HepG2 (cell line): Measurements from ENCODE around the gene ARHGAP30. TPM values are rescaled to one million over a fixed set of nuclear protein-coding genes. Genes with fewer than 3 reads are reported as not detected.

Experiments
- ATAC-seq: fragments of 200-7000 bp; cut with Tn5 transposase; 3 replicates; pipeline ENCODE4 v1.9.1; 2020; ENCODE audit warnings: mild to moderate bottlenecking, moderate library complexity
- BruUV-seq: library from RNA; stranded (reverse); fragments of 400-500 nt; replicated peaks from 2 replicates; lab custom pipeline; 2021; lab: Mats Ljungman, UMichigan
- CTCF ChIA-PET: fragments of 300-600 bp; formaldehyde crosslinking; extraction: SDS; loops from one replicate; lab custom pipeline; 2021; ENCODE audit warnings: low total read pairs, inconsistent platforms, low intra/inter-chr PET ratio; lab: Yijun Ruan, JAX
- POLR2A ChIA-PET: fragments of 350-600 bp; sonication (Branson Sonifier 250); formaldehyde crosslinking; loops from one replicate; lab custom pipeline; 2020; ENCODE audit warnings: antibody characterized with exemption, inconsistent platforms; lab: Yijun Ruan, JAX
- DNase-seq: peaks from one replicate; pipeline ENCODE4 v3.0.0-alpha.2; 2015; ENCODE audit warnings: low spot score
- FAIRE-seq: peaks from 3 replicates; lab custom pipeline; 2011; peaks lifted over from hg19 to GRCh38; lab: Jason Lieb, UNC
- H2AFZ ChIP-seq: one replicate; pipeline ENCODE4 v1.6.1; 2011; ENCODE audit warnings: low read length, inconsistent platforms
- H3K27ac ChIP-seq: fragments of 300-600 bp; 3 replicates; pipeline ENCODE4 v1.8.0; 2011; ENCODE audit warnings: mixed run types, mild to moderate bottlenecking, mixed read lengths, low read length, inconsistent platforms; ENCODE audit not compliant: insufficient read depth; ENCODE audit errors: extremely low read length
- H3K27me3 ChIP-seq, 2 experiments: fragments of 200-600 bp in 1 of 2; 2 replicates in 1 of 2; 3 replicates in 1 of 2; pipeline versions ENCODE4 v1.6.0 to v1.8.0; 2011; ENCODE audit warnings: low read length in 2 of 2, mild to moderate bottlenecking in 2 of 2, moderate library complexity in 2 of 2, inconsistent platforms in 1 of 2; ENCODE audit not compliant: insufficient read depth in 2 of 2, control insufficient read depth in 1 of 2
- H3K36me3 ChIP-seq, 2 experiments: fragments of 200-600 bp in 1 of 2; replicated peaks in 1 of 2; 2 replicates in 1 of 2; 3 replicates in 1 of 2; pipeline versions ENCODE4 v1.5.1 to v1.8.0; 2011; ENCODE audit warnings: low read length in 2 of 2, inconsistent platforms in 1 of 2; ENCODE audit not compliant: insufficient read depth in 2 of 2, control insufficient read depth in 1 of 2
- H3K4me1 ChIP-seq: 2 replicates; pipeline ENCODE4 v1.5.1; 2012; ENCODE audit warnings: low read length, inconsistent platforms; ENCODE audit not compliant: insufficient read depth
- H3K4me2 ChIP-seq: 2 replicates; pipeline ENCODE4 v1.6.0; 2011; ENCODE audit warnings: low read depth, low read length, inconsistent platforms
- H3K4me3 ChIP-seq, 3 experiments: fragments of 200-600 bp in 1 of 3; sonication (generic), shearing (Covaris generic) in 1 of 3; replicated peaks in 1 of 3; 2 replicates each; pipeline ENCODE4 v1.5.1; 2011 to 2016; ENCODE audit warnings: low read length in 3 of 3, inconsistent platforms in 2 of 3, low read depth in 2 of 3, mild to moderate bottlenecking in 2 of 3, control low read depth in 1 of 3, mixed read lengths in 1 of 3; ENCODE audit not compliant: insufficient read depth in 1 of 3
- H3K79me2 ChIP-seq: one replicate; pipeline ENCODE4 v1.6.1; 2011; ENCODE audit warnings: low read length, inconsistent platforms; ENCODE audit not compliant: insufficient read depth
- H3K9ac ChIP-seq: 2 replicates; pipeline ENCODE4 v1.6.0; 2011; ENCODE audit warnings: mild to moderate bottlenecking, low read depth, low read length, inconsistent platforms; ENCODE audit not compliant: insufficient read depth
- H3K9me3 ChIP-seq: 2 replicates; pipeline ENCODE4 v1.5.1; 2012; ENCODE audit warnings: mild to moderate bottlenecking, low read length
- H4K20me1 ChIP-seq: 2 replicates; pipeline ENCODE4 v1.6.0; 2011; ENCODE audit warnings: inconsistent platforms, mild to moderate bottlenecking, low read length, moderate library complexity; ENCODE audit not compliant: insufficient read depth
- AKAP8 ChIP-seq: sonication (generic); formaldehyde crosslinking; IDR thresholded peaks from 2 replicates; pipeline ENCODE4 v1.5.1; 2020; ENCODE audit warnings: mild to moderate bottlenecking, missing genetic modification reagents
- CC2D1A ChIP-seq: sonication (generic); formaldehyde crosslinking; IDR thresholded peaks from 2 replicates; pipeline ENCODE4 v1.8.1; 2023; ENCODE audit warnings: mild to moderate bottlenecking, missing genetic modification reagents
- CREB3 ChIP-seq: sonication (generic); formaldehyde crosslinking; IDR thresholded peaks from 2 replicates; pipeline ENCODE4 v1.5.0; 2020; ENCODE audit warnings: missing genetic modification reagents
- IKZF4 ChIP-seq: sonication (generic); formaldehyde crosslinking; IDR thresholded peaks from 2 replicates; pipeline ENCODE4 v1.5.1; 2020; ENCODE audit warnings: borderline replicate concordance, mild to moderate bottlenecking, low read depth, missing genetic modification reagents; ENCODE audit errors: not compliant biosample characterization
- LCORL ChIP-seq, 2 experiments: fragments of 450-650 bp in 1 of 2; sonication (generic) in 1 of 2; formaldehyde crosslinking in 1 of 2; IDR thresholded peaks; 2 replicates each; pipeline versions ENCODE4 v1.5.0 to v1.6.1; 2017 to 2020; ENCODE audit warnings: antibody characterized with exemption in 1 of 2, missing genetic modification reagents in 1 of 2
- SP140L ChIP-seq: sonication (generic); formaldehyde crosslinking; IDR thresholded peaks from 2 replicates; pipeline ENCODE4 v1.4.0; 2020; ENCODE audit warnings: missing genetic modification reagents, borderline replicate concordance
- TAF1 ChIP-seq: sonication (generic); formaldehyde crosslinking; IDR thresholded peaks from 2 replicates; pipeline ENCODE4 v1.4.0; 2020; ENCODE audit warnings: missing genetic modification reagents
- ZBTB46 ChIP-seq: sonication (generic); formaldehyde crosslinking; IDR thresholded peaks from 2 replicates; pipeline ENCODE4 v1.4.0; 2020; ENCODE audit warnings: mild to moderate bottlenecking, missing genetic modification reagents, borderline replicate concordance
- ZNF207 ChIP-seq: fragments of 450-650 bp; IDR thresholded peaks from 2 replicates; pipeline ENCODE4 v1.6.1; 2016; ENCODE audit warnings: antibody characterized with exemption, borderline replicate concordance
- ZNF282 ChIP-seq: fragments of 450-650 bp; IDR thresholded peaks from 2 replicates; pipeline ENCODE4 v1.6.1; 2018; ENCODE audit not compliant: partially characterized antibody
- ZNF496 ChIP-seq: sonication (generic); formaldehyde crosslinking; IDR thresholded peaks from 2 replicates; pipeline ENCODE4 v1.8.1; 2023; ENCODE audit warnings: mild to moderate bottlenecking, moderate library complexity, missing genetic modification reagents; ENCODE audit not compliant: insufficient replicate concordance
- ZNF597 ChIP-seq: sonication (generic); formaldehyde crosslinking; IDR thresholded peaks from 2 replicates; pipeline ENCODE4 v1.5.0; 2020; ENCODE audit warnings: missing genetic modification reagents
- ZNF780A ChIP-seq: sonication (generic); formaldehyde crosslinking; IDR thresholded peaks from 2 replicates; pipeline ENCODE4 v1.8.0; 2022; ENCODE audit warnings: mild to moderate bottlenecking, missing genetic modification reagents, moderate library complexity
- WGBS: methylation state at CpG from one replicate; pipeline ENCODE4 v1.1.6; 2017; ENCODE audit warnings: low lambda C conversion rate; 5-methylcytosine and 5-hydroxymethylcytosine counted together
- in situ Hi-C: cut with HindIII; loops from 2 replicates; pipeline ENCODE4 v1.10.0; 2017; ENCODE audit warnings: low pct_unique_long_range_greater_than_20kb; ENCODE audit not compliant: extremely low pct_ligation_motif_present
- intact Hi-C: fragments of 100-400 bp; cut with micrococcal nuclease; formaldehyde crosslinking; loops from one replicate; pipeline ENCODE4 v1.10.0; 2022; ENCODE audit not compliant: unreplicated experiment
- polyA plus RNA-seq, 8 experiments: library from polyadenylated mRNA; depleted of rRNA in 3 of 8; stranded (reverse) in 7 of 8; unstranded in 1 of 8; fragments of >200 nt; fragmentation: Illumina TruSeq in 4 of 8; extraction: Trizol in 4 of 8; gene quantifications; 2 replicates each; pipeline versions ENCODE4 v1.2.1 to v1.2.3, GENCODE V29; 2011 to 2016; ENCODE audit warnings: low read depth in 4 of 8, missing spikeins in 1 of 8, mixed read lengths in 1 of 8; ENCODE audit not compliant: insufficient read depth in 1 of 8
- total RNA-seq, 5 experiments: library from RNA; depleted of rRNA; stranded (reverse); fragments of >200 nt; fragmentation: Illumina TruSeq; extraction: Trizol; gene quantifications; 2 replicates each; pipeline ENCODE4 v1.2.3, GENCODE V29; 2016; ENCODE audit warnings: low read depth in 1 of 5
- TF ChIP-seq, protein P1 (sequence below): sonication (generic); formaldehyde crosslinking; IDR thresholded peaks from 2 replicates; pipeline ENCODE4 v1.5.0; 2020; ENCODE audit warnings: missing genetic modification reagents
- TF ChIP-seq, protein P2 (sequence below): sonication (generic); formaldehyde crosslinking; IDR thresholded peaks from 2 replicates; pipeline ENCODE4 v1.4.0; 2020; ENCODE audit warnings: missing genetic modification reagents
- TF ChIP-seq, protein P3 (sequence below): sonication (generic); formaldehyde crosslinking; IDR thresholded peaks from 2 replicates; pipeline ENCODE4 v1.4.0; 2020; ENCODE audit warnings: missing genetic modification reagents, mild to moderate bottlenecking, borderline replicate concordance

Gene ARHGAP30
- total and polyA plus RNA-seq, 2 of the 13 experiments (the other 11 are each of a cell fraction or from before 2014, with no cell fraction given) = 0.13 to 0.20 TPM

DNA sequence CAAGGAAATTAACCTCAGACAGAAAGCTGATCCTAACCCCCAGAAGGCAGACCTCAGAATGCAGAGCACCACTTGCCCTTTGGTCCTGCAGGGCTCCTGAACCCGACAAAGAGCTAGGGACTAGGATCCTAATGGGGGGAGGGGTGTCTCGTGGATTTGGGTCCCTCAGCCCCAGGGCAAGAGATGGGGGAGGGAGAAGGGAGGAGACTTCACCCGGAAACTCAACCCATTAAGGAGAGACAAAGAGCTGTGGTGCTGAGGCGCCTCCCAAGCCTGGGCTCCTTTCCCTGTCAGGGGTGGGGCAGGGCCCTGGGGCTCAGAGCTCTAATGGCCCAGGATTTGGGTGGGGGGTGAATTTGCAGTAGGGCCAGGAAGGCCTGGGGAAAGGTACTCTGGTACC, 16.8 kb upstream of the ARHGAP30 start:
- Histone ChIP-seq H3K27me3 (peaks cover 3 to 27% of the 10 kb centered on the region in 2 experiments; a peak in 3 of 5 replicates), H3K9ac (no peak overlapping the region), H3K9me3 (no peaks in the 10 kb centered on the region), H3K27ac (no peak overlapping the region), H3K36me3 (no peaks in the 10 kb centered on the region), H4K20me1 (no peaks in the 10 kb centered on the region), H3K4me3 (no peak overlapping the region), H3K79me2 (no peaks in the 10 kb centered on the region), H3K4me2 (no peak overlapping the region), H3K4me1 (peaks cover 46% of the 10 kb centered on the region), H2AFZ (no peak overlapping the region)
- intact Hi-C loops = no loop called here
- BruUV-seq = no TSS peak
- 15% methylated on average over 3 of the region's 4 CpGs for WGBS
- ATAC-seq (no peak), FAIRE-seq (no peak), DNase-seq (no peak)
- POLR2A ChIA-PET = no interaction called here
- CTCF ChIA-PET = no interaction called here
- in situ Hi-C loops = no loop called here
- TF ChIP-seq, protein P1, sequence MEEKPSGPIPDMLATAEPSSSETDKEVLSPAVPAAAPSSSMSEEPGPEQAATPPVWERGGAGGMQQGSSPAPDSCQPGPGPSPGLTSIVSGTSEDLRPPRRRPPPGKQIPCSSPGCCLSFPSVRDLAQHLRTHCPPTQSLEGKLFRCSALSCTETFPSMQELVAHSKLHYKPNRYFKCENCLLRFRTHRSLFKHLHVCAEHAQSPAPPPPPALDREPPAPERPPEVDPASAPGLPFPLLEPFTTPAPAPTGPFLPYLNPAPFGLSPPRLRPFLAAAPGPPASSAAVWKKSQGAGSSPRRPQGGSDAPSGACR = no peak
- TF ChIP-seq AKAP8 (CRISPR knock-in tag) (no peak), ZNF780A (CRISPR knock-in tag) (no peak), TAF1 (CRISPR knock-in tag) (no peak), ZNF597 (CRISPR knock-in tag) (no peak), ZBTB46 (no peak), LCORL (IDR thresholded peaks at IDR 0.05) (no peak), LCORL (CRISPR knock-in tag; IDR thresholded peaks at IDR 0.05) (no peak), ZNF207 (no peak), SP140L (CRISPR knock-in tag) (no peak), CC2D1A (CRISPR knock-in tag) (no peak), ZNF496 (CRISPR knock-in tag) (no peak), ZNF282 (no peak), IKZF4 (CRISPR knock-in tag) (no peak), CREB3 (no peak)
- TF ChIP-seq, protein P2, sequence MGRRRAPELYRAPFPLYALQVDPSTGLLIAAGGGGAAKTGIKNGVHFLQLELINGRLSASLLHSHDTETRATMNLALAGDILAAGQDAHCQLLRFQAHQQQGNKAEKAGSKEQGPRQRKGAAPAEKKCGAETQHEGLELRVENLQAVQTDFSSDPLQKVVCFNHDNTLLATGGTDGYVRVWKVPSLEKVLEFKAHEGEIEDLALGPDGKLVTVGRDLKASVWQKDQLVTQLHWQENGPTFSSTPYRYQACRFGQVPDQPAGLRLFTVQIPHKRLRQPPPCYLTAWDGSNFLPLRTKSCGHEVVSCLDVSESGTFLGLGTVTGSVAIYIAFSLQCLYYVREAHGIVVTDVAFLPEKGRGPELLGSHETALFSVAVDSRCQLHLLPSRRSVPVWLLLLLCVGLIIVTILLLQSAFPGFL (CRISPR knock-in tag) = no peak
- TF ChIP-seq, protein P3, sequence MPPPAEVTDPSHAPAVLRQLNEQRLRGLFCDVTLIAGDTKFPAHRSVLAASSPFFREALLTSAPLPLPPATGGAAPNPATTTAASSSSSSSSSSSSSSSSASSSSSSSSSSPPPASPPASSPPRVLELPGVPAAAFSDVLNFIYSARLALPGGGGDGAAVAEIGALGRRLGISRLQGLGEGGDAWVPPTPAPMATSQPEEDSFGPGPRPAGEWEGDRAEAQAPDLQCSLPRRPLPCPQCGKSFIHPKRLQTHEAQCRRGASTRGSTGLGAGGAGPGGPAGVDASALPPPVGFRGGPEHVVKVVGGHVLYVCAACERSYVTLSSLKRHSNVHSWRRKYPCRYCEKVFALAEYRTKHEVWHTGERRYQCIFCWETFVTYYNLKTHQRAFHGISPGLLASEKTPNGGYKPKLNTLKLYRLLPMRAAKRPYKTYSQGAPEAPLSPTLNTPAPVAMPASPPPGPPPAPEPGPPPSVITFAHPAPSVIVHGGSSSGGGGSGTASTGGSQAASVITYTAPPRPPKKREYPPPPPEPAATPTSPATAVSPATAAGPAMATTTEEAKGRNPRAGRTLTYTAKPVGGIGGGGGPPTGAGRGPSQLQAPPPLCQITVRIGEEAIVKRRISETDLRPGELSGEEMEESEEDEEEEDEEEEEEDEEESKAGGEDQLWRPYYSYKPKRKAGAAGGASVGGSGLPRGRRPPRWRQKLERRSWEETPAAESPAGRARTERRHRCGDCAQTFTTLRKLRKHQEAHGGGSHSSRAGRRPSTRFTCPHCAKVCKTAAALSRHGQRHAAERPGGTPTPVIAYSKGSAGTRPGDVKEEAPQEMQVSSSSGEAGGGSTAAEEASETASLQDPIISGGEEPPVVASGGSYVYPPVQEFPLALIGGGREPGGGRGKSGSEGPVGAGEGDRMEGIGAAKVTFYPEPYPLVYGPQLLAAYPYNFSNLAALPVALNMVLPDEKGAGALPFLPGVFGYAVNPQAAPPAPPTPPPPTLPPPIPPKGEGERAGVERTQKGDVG (CRISPR knock-in tag) = no peak
